Sigmoid colon (tissue), 4 donors: Measurements from ENCODE around the gene PIGR.

Source experiments
- CTCF ChIP-seq, 4 experiments: fragments of 450-650 bp in 3 of 4; fragments of 200-600 bp in 1 of 4; IDR thresholded peaks; one replicate each; pipeline ENCODE4 v1.5.1; 2016 to 2019; ENCODE audit warnings: antibody characterized with exemption in 4 of 4, mild to moderate bottlenecking in 3 of 4, moderate library complexity in 2 of 4
- POLR2A ChIP-seq, 2 donors: fragments of 450-650 bp; IDR thresholded peaks; one replicate each; pipeline ENCODE4 v1.6.1; 2016; ENCODE audit warnings: antibody characterized with exemption in 2 of 2, mild to moderate bottlenecking in 2 of 2, moderate library complexity in 2 of 2
- POLR2AphosphoS5 ChIP-seq, 4 donors: sonication (generic); formaldehyde crosslinking; IDR thresholded peaks; one replicate each; pipeline ENCODE4 v1.6.1; 2017; ENCODE audit warnings: antibody characterized with exemption in 4 of 4

DNA sequence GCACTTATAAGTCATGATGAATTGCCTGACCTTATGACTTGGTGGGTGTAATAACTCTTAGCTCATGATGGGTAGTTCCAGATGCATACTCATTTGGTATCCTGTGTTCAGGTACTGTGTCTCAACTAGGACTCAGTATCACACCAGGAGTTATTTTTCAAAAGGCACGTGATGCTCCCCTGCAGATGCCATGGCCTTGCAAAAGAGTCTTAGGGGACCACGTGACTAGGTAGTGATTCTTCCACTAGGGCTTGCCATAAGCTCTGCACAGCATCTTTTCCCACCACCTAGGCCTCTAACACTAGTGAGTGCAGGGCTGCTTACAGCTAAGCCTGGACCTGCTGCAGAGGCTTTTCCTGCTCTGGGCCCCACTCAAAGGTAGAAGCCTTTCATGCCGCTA, 27.9 kb upstream of the PIGR start:
- TF ChIP-seq CTCF (IDR thresholded peaks at IDR 0.05) (no peak), POLR2A (IDR thresholded peaks at IDR 0.05) (no peak), POLR2AphosphoS5 (IDR thresholded peaks at IDR 0.05) (no peak)
